Panc1 (cell line): ENCODE measurements around the gene UGGT2.

ENCODE experiments used
- POLR2AphosphoS5 ChIP-seq: IDR thresholded peaks from 2 replicates; pipeline ENCODE4 v1.6.1; 2012; ENCODE audit warnings: mild to moderate bottlenecking, low read depth, low read length, moderate library complexity
- SIN3A ChIP-seq: IDR thresholded peaks from 2 replicates; pipeline ENCODE4 v1.6.1; 2012; ENCODE audit warnings: low read depth, mild to moderate bottlenecking, low read length, moderate library complexity, borderline replicate concordance; ENCODE audit not compliant: insufficient read depth
- TF ChIP-seq, protein P1 (sequence below): fragments of 450-650 bp; IDR thresholded peaks from 2 replicates; pipeline ENCODE4 v1.5.1; 2017; ENCODE audit warnings: mild to moderate bottlenecking

DNA sequence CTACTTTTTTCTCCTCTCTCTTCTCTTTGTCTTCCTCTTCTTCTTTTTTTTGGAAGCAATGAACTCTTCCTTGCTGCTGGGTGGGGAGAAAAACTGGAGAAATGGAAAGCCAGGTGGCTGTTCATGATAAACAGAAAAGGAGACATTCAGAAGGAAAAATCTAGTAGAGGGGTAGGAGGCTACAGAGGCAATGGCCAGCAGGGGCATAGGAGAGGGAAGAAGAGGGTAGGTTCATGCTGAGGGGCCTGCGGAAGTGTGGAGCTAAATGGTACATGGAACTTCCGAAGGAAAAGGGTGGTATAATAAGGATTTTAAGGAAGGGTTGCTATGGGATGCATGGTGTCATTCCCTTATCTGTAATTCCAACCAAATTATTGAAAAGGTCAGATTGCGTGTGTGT, 19.2 kb upstream of the UGGT2 start:
- TF ChIP-seq POLR2AphosphoS5 = no peak
- TF ChIP-seq, protein P1, sequence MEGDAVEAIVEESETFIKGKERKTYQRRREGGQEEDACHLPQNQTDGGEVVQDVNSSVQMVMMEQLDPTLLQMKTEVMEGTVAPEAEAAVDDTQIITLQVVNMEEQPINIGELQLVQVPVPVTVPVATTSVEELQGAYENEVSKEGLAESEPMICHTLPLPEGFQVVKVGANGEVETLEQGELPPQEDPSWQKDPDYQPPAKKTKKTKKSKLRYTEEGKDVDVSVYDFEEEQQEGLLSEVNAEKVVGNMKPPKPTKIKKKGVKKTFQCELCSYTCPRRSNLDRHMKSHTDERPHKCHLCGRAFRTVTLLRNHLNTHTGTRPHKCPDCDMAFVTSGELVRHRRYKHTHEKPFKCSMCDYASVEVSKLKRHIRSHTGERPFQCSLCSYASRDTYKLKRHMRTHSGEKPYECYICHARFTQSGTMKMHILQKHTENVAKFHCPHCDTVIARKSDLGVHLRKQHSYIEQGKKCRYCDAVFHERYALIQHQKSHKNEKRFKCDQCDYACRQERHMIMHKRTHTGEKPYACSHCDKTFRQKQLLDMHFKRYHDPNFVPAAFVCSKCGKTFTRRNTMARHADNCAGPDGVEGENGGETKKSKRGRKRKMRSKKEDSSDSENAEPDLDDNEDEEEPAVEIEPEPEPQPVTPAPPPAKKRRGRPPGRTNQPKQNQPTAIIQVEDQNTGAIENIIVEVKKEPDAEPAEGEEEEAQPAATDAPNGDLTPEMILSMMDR = no peak
- no peak for TF ChIP-seq SIN3A
